ENCODE results near the gene LRRC28.

The LRRC28 gene

DNA sequence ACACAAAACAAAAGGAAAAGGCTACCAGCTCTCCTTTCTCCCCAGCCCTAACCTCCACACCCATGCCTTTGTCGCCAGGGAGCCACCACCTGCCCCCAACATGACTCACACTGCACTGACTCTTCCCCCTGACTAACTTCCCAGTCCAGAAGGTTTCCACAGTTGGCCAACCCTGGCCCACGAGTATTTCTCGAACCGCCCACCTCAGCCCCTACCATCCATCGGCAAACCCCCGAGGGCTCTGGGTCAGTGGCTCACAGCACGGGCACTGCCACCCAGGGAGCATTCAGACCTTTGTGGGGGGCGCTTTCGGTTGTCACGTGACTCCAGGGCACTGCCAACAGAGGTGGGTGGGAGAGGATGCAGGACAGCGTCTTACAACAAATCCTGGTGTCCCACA lies 152.3 kb downstream of the LRRC28 start:
- DNase-seq = no peak

DNA sequence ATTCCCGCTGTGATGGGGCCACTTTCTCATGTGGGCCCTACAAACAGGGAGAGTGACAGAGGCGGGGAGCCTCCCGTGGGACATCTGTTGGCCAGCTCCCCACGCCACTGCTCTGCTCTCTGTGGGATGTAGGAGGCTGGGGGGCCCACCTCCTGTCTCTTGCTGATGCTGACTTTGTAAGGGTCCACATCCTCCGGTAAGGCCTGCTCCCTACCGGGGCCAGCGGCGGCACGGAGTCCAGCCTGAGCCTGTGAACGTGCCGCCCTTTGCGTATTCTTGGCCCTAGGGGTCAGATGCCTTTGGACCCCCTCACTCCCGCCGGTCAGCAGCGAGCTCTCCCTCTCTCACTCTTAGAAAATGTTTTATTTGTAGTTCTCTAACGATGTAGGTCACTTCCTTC lies 153.2 kb downstream of the LRRC28 start:
- DNase-seq = no peak

DNA sequence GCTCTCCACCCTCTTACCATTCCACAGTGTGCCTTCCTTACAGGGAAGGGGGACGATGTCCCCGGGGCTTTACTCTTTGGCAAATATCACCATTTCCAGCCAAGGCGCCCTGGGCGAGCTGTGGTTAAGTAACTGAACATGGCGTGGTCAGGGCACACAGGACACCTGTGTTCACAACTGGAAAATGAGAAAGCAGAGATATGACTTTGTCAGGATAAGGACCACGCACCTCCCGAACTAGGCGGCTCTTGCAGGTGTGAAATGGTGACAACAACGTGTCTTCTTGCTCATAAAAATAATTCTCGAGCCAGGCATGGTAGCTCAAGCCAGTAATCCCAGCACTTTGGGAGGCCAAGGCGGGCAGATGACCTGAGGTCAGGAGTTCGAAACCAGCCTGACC lies 154.8 kb downstream of the LRRC28 start:
- DNase-seq = no peak

DNA sequence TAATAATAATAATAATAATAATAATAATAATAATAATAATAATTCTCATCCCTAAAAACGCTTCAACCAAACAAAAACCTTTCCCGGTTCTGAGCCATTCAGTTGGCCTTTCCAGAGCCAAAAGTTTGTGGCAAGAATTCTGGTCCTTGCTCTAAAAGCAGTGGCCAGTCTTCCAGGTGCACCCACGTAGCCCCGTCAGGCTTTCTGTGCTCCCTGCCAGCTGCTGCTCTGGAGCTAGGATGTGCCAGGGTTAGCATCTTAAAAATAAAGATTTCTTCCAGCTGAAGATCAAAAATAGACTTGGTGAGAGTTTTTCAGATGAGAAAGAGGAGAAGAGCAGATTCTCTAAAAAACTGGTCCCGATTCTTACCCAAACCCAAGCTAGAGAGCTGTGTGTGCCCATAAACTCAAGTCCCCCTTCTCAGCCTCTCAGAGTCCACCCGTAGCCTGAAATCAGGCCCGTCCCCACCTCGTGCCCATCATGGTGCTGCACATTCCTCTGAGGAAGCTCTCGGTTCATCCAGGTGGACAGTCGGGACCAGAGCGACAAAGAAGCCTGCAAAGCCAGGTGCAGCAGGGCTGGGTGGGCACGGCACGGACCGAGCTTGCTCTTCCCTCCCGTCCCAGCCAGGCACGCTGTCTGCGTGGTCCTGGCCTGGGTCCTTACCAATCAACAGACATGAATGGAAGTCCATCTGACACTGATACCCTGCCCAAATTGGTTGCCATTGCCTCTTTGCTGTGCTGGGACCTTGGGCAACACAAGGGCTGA lies 155.6 kb downstream of the LRRC28 start:
- DNase-seq = no peak

DNA sequence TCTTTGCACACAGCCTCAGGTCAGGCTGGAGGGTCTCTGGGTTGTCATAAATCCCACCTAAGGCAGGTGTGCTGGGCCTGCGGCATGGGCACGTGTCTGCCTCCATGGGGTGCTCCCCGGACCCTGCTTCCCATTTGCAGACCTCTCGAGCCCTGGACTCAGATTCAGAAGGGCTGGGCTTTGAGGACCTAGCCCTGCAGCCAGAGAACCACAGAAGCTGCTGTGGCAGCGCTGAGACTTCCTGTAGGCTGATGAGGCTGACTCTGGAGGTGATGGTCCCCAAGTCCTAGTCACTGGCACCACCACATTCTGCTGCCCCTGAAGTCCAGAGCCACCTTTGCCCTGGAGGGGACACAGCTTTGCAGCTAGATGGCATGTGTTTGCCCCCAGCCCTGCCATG lies 156.4 kb downstream of the LRRC28 start:
- no peak for DNase-seq

DNA sequence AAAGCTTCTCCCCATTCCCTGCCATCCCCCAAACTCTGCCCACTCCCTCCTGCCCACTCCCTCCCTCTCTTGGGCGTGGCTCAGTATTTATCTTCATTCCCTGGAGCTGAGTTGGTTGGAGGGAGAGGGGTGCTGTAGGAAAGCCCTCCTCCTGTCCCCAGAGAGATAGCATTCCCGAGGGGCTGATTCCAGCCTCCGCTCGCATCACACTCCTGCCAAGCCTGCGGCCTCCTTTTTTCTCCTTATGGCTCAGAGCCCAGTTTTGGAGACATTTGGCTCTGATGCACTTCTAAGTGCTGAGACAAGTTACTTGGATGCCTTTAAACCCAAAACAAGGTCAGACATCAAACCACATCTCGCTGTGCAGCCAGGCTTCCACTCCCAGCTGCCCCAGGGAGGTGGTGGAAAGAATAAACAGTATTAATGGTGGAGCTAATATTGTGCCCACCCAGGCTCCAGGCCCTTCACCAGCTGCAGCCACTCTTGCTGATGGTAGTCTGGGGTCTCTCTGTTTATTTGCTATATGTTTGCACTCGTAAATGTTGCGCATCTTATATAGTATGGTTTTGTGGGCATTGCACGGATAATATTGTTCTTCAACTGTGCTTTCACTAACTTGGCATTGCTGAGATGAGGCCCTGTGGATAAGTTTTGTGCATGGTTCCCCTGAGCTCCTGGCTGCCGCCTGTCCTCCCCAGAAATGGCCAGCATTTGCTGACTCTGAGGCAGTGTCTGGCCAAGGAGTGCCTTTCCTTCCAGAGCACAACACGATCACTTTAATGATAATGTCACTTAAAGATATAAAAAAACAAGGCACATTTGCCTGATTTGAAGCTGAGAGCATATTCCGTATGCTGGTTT lies 157.2 kb downstream of the LRRC28 start:
- DNase-seq = no peak

DNA sequence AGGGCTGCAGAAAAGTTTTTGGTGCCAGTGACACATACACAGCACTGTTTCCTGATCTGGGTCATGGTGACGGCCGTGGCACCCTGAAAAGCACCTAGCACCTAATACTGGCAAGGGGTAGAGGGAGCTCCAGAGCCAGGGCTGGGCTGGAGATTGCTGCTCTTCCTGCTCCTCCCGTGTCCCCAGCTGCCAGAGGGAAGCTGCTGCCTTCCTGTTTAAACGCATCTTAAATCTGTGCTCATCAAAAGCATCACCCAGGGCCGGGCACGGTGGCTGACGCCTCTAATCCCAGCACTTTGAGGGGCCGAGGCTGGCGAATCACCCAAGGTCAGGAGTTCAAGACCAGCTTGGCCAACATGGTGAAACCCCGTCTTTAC lies 157.8 kb downstream of the LRRC28 start:
- DNase-seq = peak; percentile 56 to 68

DNA sequence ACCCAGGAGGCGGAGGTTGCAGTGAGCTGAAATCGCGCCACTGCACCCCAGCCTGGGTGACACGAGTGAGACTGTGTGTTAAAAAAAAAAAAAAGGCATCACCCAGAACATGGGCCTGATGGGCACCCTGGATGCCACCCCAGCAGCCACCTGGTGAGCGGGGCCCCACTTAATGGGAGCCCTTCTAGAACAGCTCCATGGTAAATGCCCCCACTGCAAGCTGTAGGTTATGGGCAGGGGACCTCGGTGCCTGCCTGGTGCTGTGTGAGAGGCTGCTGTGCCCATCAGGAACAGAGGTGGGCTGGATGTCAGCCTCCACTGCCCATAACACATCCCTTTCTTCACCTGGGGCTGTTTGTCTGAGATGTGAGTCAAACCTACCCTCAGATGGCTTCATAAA lies 158.3 kb downstream of the LRRC28 start:
- no peak for DNase-seq

DNA sequence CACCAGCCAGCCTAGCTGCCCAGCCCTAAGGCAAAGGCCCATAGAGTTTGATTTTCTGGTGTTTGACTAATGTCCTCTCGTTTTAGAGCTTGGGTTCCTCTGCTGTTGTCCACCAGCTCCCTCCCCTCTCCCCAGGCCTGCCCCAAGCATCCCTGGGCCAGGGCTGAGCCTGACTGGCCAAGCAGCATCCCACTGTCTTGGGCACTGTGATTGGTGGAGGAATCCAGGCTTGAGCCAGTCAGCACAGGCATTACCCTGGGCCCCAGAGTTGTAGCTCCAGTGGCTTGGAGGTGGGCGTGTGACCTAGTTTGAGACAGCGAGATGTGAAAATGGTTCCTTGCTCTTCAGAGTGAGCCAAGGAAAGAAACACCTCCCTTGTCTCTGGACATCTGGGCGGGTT lies 159.2 kb downstream of the LRRC28 start:
- DNase-seq = no peak

DNA sequence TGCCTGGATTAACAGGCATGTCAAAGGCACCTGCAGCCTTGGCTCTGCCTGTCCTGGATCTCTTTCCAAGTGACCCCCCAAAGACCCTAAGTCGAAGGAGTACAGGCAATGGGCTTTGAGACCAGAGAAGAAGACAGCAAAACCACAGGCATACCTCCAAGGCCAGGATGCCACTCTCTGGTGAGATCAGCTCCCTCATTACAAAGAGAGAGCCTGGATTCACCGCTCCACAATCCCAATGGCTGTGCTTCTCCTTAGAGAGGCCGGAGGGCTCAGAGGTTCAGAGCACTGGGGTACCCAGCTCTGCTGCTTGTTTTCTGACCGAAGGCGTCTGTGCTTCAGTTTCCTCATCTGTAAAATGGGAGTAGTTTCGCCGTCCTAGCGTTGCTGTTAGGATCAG lies 160.0 kb downstream of the LRRC28 start:
- no peak for DNase-seq

DNA sequence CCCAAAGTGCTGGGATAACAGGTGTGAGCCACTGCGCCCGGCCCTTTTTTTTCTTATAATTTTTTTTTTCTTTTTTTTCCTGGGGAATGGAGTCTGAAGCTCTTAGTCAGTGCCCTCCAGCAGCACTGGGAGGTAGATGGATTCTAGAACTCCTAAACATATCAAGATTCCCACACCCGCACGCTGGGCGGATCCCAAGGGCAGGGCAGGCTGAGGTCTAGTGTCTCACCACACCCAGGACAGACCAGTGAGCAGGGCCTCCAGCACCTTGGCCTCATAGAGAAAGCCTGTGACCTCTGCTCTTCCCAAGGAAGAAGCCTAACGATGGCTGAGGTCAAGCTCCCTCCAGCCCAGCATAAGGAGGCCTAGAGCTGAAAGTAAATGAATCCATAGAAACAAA lies 160.8 kb downstream of the LRRC28 start:
- DNase-seq = no peak

DNA sequence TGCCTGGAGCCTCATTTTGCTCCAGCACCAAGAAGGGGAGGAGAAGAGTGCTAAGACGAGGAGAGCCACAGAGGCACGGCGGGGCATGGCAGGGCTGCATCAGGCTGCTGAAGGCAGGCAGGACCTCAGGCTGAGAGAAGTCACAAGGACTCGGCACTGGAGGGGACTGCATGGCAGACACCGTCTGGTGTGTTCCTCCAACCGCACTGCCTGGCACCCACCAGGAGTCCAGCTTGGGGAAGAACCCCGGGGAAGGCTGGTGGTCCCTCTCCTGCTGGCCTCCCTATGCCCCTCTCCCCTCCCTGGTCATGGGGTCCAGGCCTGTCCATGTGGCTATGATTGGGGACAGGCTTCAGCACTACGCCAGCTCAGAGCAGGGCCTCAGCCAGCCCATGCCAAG lies 161.3 kb downstream of the LRRC28 start:
- DNase-seq = no peak

DNA sequence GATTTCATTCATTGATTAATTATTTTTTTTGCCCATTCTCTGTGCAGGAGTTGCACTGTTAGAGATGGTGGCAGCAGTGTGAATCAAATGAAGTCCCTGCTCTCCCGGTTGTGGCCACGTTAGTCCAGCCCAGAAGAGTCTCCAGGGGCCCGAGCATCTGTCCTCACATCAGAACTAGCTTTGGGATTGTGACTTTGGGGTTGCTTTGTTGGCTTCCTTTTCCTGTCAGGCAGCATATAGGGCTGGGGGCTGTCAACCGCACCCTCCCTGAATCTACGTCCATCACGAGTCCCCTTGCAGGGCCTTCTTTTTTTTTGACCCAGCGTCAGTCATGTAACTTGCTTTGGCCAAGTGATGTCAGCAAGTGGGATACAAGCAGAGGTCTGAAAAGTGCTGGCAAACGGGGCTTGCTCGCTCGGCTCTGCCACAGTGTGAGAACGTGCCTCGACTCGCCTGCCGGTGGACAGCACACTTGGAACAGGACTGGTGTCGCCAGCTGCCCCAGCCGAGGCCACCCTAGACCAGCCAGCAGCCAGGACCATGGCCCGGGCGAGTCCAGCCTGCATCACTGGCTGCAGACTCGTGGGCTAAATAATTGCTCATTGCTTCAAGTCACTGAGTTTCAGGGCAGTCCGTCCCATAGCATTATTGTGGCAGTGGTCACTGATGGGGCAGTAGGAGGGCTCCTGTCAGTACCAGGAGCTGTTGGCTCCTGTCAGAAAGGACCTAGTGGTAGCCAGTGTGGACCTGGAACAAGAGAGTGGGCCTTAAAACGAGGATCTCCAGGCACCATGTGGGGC lies 162.9 kb downstream of the LRRC28 start:
- DNase-seq = no peak

DNA sequence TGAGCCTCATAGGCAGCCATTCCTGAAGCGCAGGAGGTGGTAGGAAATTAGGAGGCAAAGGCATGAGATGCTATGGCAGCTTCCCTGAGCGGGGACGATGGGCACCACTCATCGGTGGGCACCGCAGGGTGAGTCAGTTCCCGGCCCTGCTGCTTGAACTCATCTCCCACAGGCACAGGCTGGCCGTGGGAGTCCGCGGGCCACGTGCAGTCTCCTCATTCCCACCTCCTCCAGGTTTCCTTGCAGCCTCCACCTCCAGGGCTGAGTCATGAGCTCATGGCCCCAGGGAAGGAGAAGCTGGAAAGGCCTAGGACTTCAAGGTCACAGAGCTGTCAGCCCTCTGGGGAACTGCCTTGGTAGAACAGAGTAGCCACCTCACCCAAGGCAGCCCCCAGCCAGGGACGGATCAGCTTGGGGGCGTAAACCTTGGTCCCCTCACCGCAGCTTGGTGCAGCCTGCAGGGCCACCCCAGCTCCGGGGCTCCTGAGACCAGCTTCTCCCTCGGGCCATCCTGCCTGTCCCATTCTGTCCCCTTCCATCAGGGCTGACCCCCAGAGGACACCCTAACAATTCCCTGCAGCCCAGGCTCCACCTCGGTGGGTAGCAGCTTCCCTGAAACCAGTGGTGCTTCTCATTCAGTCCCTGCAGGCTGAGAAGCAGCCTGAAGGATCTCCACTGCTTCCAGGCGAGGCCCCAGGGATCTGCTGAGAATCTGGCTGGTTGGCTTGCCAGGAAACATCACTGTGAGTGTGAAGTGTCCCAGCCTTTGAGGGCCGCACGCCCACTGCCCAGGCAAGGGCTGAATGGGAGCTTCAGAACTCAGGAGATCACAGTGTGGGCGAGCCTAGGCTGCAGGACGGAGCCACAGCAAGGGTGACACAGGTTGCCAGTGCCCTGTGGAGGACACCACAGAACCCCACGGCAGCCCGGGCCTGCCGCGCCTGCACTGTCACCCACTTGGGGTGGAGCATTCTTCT lies 163.8 kb downstream of the LRRC28 start:
- DNase-seq = no peak

DNA sequence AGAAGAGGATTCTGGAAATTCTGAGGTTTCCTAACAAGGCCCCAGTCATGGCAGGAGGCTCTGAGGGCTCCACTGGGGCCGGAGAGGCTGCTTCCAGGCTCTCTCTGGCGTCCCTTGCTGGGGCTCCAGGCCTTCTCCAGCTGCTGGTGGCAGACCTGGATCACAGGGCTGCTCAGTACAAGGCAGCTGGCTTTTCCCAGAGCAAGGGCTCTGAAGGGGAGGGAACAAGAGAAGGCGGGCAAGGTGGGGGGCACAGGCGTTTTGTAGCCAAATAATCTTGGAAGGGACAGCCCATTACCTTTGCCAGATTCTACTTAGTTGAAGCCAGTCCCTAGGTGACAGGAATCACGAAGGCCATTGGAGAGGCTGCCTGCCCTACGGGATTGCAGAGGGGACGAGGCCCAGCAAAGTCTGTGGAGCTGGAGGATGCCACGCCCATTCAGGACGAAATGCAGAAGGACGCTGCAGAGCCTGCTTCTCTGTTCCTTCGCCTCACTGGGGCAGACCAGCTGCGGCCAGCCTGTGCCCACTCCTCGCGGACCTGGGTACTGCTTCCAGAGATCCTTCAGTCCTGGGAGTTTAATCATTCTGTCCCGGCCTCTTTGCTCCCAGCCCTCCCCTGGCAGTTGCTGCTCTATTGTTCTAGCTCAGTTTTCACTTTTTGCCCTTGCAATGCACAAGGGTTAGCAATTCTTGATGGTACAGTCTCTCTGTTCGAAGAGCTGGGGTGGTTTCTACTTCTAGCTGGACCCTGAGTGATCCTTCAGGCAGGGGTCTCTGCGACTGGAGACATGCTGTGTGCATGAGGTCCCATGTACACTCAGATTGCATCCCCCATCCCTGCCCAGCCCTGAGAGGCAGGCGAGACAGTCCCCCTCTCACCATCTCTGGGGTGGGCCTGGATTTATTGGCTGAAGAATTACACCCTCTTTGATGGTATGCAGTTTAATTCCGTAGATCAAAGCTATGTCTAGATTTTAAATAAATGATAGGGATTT lies 165.2 kb downstream of the LRRC28 start:
- no peak for DNase-seq

DNA sequence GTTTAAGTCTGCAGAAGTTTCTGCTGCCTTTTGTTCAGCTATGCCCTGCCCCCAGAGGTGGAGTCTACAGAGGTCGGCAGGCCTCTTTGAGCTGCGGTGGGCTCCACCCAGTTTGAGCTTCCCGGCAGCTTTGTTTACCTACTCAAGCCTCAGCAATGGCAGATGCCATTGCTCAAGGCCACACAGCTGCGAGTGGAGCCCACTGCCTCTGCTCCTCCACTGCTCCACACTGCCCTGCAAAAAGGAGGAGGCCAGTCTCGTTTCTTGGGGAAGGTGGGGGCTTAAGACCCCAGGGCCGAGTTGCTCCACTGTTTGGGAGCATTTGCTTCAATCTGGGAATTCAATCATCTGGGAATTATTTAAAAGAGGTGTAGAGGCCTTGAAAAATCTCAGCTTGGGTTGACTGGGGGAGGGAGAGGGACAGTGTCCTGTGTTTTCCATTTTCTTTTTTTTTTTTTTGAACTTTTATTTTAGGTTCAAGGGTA lies 169.9 kb downstream of the LRRC28 start:
- DNase-seq = peak in 1 of 2 experiments; percentile 29

DNA sequence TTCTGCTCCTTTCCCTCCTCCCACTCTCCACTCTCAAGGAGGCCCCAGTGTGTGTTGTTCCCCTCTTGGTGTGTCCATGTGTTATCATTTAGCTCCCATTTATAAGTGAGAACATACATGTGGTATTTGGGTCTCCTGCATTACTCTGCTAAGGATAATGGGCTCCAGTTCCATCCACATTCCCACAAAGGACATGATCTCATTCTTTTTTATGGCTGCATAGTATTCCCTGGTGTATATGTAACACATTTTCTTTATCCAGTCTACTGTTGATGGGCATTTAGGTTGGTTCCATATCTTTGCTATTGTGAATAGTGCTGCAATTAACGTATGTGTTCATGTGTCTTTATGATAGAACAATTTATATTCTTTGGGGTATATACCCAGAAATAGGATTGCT lies 170.5 kb downstream of the LRRC28 start:
- no peak for DNase-seq

DNA sequence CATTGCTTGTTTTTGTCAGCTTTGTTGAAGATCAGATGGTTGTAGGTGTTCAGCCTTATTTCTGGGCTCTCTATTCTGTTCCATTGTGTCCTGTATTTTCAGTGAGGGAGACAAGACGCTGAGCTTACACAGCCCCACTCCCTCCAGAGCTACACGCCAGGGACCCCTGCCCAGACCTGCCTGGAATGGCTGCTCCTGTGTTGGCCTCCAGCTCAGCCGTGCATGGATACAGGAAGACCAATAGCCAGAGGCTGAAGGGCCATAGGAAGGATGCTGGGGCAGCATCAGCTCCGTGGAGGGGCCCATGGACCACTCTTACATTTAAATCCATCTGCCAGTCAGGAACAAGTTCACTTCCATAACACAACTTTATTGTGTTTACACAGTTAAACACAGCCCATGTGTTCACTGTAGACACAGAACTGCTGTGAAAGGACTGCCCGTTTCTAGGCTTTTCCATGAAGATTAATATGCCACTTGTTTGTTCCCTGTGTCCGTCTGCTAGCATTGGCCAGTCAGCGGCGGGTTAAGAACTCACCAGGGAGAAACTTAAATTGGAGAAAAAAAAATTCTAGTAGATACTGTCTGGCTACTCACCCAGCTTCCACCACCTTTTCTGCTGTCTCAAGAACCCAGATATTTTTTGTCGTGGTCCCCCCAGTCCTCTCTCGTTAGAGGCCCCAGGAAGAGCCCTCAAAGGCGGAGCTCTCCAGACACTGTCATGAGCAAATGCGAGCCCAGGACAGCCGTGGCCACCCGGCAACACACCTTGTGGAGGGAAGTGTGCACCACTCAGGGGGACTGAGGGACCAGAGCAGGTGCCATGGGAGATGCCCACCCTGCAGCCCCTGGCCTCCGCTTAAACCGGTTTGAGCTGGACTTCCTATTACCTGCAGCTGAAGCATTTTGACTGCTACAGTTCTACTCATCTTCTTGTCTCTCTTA lies 172.2 kb downstream of the LRRC28 start:
- no peak for DNase-seq

DNA sequence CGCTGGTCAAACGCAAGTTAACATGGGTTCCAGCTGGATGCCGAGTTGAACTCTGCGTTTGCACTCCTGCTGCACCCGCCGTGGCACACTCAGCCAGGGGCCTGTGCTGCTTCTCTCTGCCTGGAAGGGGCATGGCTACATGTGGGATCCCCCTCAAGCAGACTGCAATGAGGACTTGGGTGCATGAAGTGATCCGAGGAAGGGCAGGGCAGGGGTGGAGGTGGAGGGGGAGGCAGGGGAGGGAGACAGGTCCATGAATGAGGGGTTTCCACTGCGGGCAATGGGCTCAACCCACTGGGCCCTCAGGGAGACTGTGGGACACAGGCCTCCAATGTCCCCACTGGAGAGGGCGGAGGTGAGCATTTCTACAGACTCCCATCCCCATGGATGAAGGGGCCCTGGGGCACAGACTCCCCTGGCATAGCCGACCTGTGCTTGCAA lies 172.9 kb downstream of the LRRC28 start:
- DNase-seq = no peak

Data from SHP77 (cell line).